ENCODE results near the gene NOL9. TPM values are rescaled to one million over a fixed set of nuclear protein-coding genes. Genes with fewer than 3 reads are reported as not detected.
A peak's percentile ranks its signal among the peaks of the same experiment; 100 is the strongest.

NOL9 gene
- total and polyA plus RNA-seq, 9 of the 15 experiments (the other 6 are each of a cell fraction or from before 2014, with no cell fraction given), result 5.6 to 76.5 (median 47.3) TPM

- H3K9ac ChIP-seq (ENCODE audit: insufficient read depth in 1 of 2, low read depth in 2 of 2, low read length in 2 of 2), result peak overlapping the region in 1 of 2 experiments; percentile 82; a peak in 2 of 4 replicates
- ATAC-seq, result peak; percentile 8
- H3K27ac ChIP-seq (ENCODE audit: extremely low read depth, low read depth, low read length), result peak overlapping the region; percentile 13; the same call in 2 of the 3 replicates
- peaks cover 19% of the 10 kb centered on the region for H3K9me1 ChIP-seq (ENCODE audit: control insufficient read depth, insufficient read depth, low read length)
- WGBS (ENCODE audit: insufficient coverage, low coverage, missing lambda C conversion rate), result 32% methylated on average over 10 of the region's 12 CpGs
- peaks cover 33% of the 10 kb centered on the region for H4K20me1 ChIP-seq (replicated peaks; ENCODE audit: control insufficient read depth, insufficient read depth, low read length)
- CTCF ChIA-PET (ENCODE audit: low intra/inter-chr PET ratio), result no interaction called here
- H2AFZ ChIP-seq (ENCODE audit: low read depth, low read length), result no peak overlapping the region
- peaks cover 40% of the 10 kb centered on the region for H3K79me2 ChIP-seq (ENCODE audit: control insufficient read depth, insufficient read depth, low read length)
- in situ Hi-C loops (cut with MboI) (no loop called here), intact Hi-C loops (cut with micrococcal nuclease) (no loop called here)
- H3K36me3 ChIP-seq (ENCODE audit: control insufficient read depth, insufficient read depth, low read length), result peaks cover 67% of the 10 kb centered on the region; the same call in 2 of the 3 replicates
- FAIRE-seq, result no peak
- BruUV-seq (replicated peaks), result no TSS peak
- no peaks in the 10 kb centered on the region for H3K9me3 ChIP-seq (replicated peaks; ENCODE audit: control insufficient read depth, insufficient read depth, low read depth, low read length)
- no peaks in the 10 kb centered on the region for H3K27me3 ChIP-seq (ENCODE audit: control insufficient read depth in 2 of 2, insufficient read depth in 2 of 2, low read length in 2 of 2)
- DNase-seq (ENCODE audit: extremely low read depth in 1 of 4, low spot score in 3 of 4), result peak in 2 of 4 experiments; percentile 48 to 57
- peaks cover 36 to 72% of the 10 kb centered on the region in 2 experiments; a peak in 4 of 5 replicates for H3K4me1 ChIP-seq (replicated peaks in 1 of 2; ENCODE audit: control insufficient read depth in 2 of 2, insufficient read depth in 2 of 2, low read length in 2 of 2)
- POLR2A ChIA-PET, result interaction anchor here (0.5 to 13.4 kb wide), 3 partner anchors 15 to 85 kb away, joined by 3 to 221 read pairs (median 3); partner anchors contain the start of gene KLHL21
- H3K4me3 ChIP-seq, result no peak overlapping the region
- peak overlapping the region; percentile 48 for H3K4me2 ChIP-seq (ENCODE audit: insufficient read depth, low read length)
- TF ChIP-seq SIN3A (IDR thresholded peaks at IDR 0.05; ENCODE audit: borderline replicate concordance in 2 of 2, control insufficient read depth in 1 of 2, low read depth in 2 of 2, low read length in 2 of 2), result peak in 1 of 2 experiments; percentile 51; a peak in 1 of 4 replicates
- TF ChIP-seq, protein P1, sequence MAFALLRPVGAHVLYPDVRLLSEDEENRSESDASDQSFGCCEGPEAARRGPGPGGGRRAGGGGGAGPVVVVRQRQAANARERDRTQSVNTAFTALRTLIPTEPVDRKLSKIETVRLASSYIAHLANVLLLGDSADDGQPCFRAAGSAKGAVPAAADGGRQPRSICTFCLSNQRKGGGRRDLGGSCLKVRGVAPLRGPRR (CRISPR knock-in tag; IDR thresholded peaks at IDR 0.05), result no peak
- TF ChIP-seq ZNF586 (CRISPR knock-in tag; conservative IDR thresholded peaks at IDR 0.05), result no peak
- no peak for TF ChIP-seq JUNB (CRISPR knock-in tag; conservative IDR thresholded peaks at IDR 0.05)
- no peak for TF ChIP-seq LARP7 (IDR thresholded peaks at IDR 0.05)
- TF ChIP-seq RBM39 (optimal IDR thresholded peaks at IDR 0.05; ENCODE audit: low read depth, low read length), result no peak
- no peak for TF ChIP-seq CHD4 (IDR thresholded peaks at IDR 0.05; ENCODE audit: insufficient read depth, insufficient replicate concordance, low read depth, low read length, poor library complexity, severe bottlenecking)
- no peak for TF ChIP-seq WHSC1 (IDR thresholded peaks at IDR 0.05; ENCODE audit: low read length)
- TF ChIP-seq MAX (CRISPR knock-in tag; IDR thresholded peaks at IDR 0.05), result peak; percentile 70
- TF ChIP-seq MED1 (CRISPR knock-in tag; IDR thresholded peaks at IDR 0.05; ENCODE audit: borderline replicate concordance), result no peak
- peak in 1 of 2 experiments; percentile 62 for TF ChIP-seq E2F6 (IDR thresholded peaks at IDR 0.05; ENCODE audit: borderline replicate concordance in 1 of 2, extremely low read depth in 1 of 2, insufficient read depth in 1 of 2, insufficient read length in 1 of 2, low read depth in 1 of 2, low read length in 1 of 2, poor library complexity in 1 of 2, severe bottlenecking in 1 of 2)
- peak; percentile 8 for TF ChIP-seq POLR2B (IDR thresholded peaks at IDR 0.05; ENCODE audit: low read depth, partially characterized antibody)
- no peak for TF ChIP-seq HMG20B (CRISPR knock-in tag; IDR thresholded peaks at IDR 0.05)
- TF ChIP-seq MYNN (IDR thresholded peaks at IDR 0.05), result no peak
- TF ChIP-seq MYNN (CRISPR knock-in tag; IDR thresholded peaks at IDR 0.05), result no peak
- no peak for TF ChIP-seq ARID3A (IDR thresholded peaks at IDR 0.05; ENCODE audit: borderline replicate concordance, low read depth, low read length)
- TF ChIP-seq TBP (optimal IDR thresholded peaks at IDR 0.05; ENCODE audit: low read depth, low read length), result no peak
These were observed 30.9 kb upstream of the NOL9 start for GRCh38 chr1:6585081-6585722.
